Hematopoietic multipotent progenitor cell treated with erythropoietin and hydrocortisone succinate and interleukin-3 and kit ligand, for 6 days (in vitro differentiated cells): ENCODE data around the gene OR8B12.
"Not testable (repeated sequence)": the region's sequence is repeated elsewhere in the genome, so short reads cannot be mapped to it uniquely, and the experiment has no call there.

Experiments used
- DNase-seq: peaks from one replicate; pipeline ENCODE4 v3.0.0-alpha.2; 2015

The OR8B12 gene

GRCh38 chr11:124519850-124520549, 23.5 kb downstream of the OR8B12 start:
- no peak for DNase-seq

- no peak for DNase-seq
These were observed 24.4 kb downstream of the OR8B12 start for GRCh38 chr11:124518989-124519451.

GRCh38 chr11:124517314-124517713, 26.1 kb downstream of the OR8B12 start:
- DNase-seq, result no peak

- not testable (repeated sequence) for DNase-seq
These were observed 28.8 kb downstream of the OR8B12 start for GRCh38 chr11:124514675-124515074.

GRCh38 chr11:124514131-124514530, 29.3 kb downstream of the OR8B12 start:
- no peak for DNase-seq

- DNase-seq, result peak; percentile 17
These were observed 31.7 kb downstream of the OR8B12 start for GRCh38 chr11:124511745-124512144.

- DNase-seq, result no peak
These were observed 33.2 kb downstream of the OR8B12 start for GRCh38 chr11:124510279-124510678.

GRCh38 chr11:124499711-124500110, 43.7 kb downstream of the OR8B12 start:
- DNase-seq, result no peak

GRCh38 chr11:124493016-124493655, 50.3 kb downstream of the OR8B12 start:
- no peak for DNase-seq
